AML-193 (cell line): ENCODE data around the gene PLIN3.
"Not testable (repeated sequence)": the region's sequence is repeated elsewhere in the genome, so short reads cannot be mapped to it uniquely, and the experiment has no call there.

Experiments used
- DNase-seq, 2 experiments: peaks; one replicate each; lab custom pipeline; 2025; lab: John Stamatoyannopoulos, UW

PLIN3 gene

GRCh38 chr19:4807188-4807587 is 60.3 kb downstream of the PLIN3 start:
- DNase-seq: peak; percentile 35 to 44

- no peak for DNase-seq
Measured at GRCh38 chr19:4806384-4806783, 61.1 kb downstream of the PLIN3 start.

GRCh38 chr19:4805140-4805539 is 62.3 kb downstream of the PLIN3 start:
- DNase-seq: not testable (repeated sequence)

- peak; percentile 25 to 40 for DNase-seq
Measured at GRCh38 chr19:4803736-4804695, 63.5 kb downstream of the PLIN3 start.

- DNase-seq: no peak
Measured at GRCh38 chr19:4802711-4803110, 64.8 kb downstream of the PLIN3 start.

- DNase-seq: no peak
Measured at GRCh38 chr19:4801085-4801619, 66.3 kb downstream of the PLIN3 start.

- DNase-seq: no peak
Measured at GRCh38 chr19:4800591-4801081, 66.8 kb downstream of the PLIN3 start.

GRCh38 chr19:4795400-4795799 is 72.1 kb downstream of the PLIN3 start:
- DNase-seq: no peak

GRCh38 chr19:4794971-4795370 is 72.5 kb downstream of the PLIN3 start:
- DNase-seq: no peak

GRCh38 chr19:4793278-4793677 is 74.2 kb downstream of the PLIN3 start:
- not testable (repeated sequence) for DNase-seq

- DNase-seq: not testable (repeated sequence)
Measured at GRCh38 chr19:4792866-4793195, 74.6 kb downstream of the PLIN3 start.

GRCh38 chr19:4792019-4792865 is 75.2 kb downstream of the PLIN3 start:
- DNase-seq: not testable (repeated sequence)

GRCh38 chr19:4791183-4792018 is 76.1 kb downstream of the PLIN3 start, which contains the start of gene FEM1A:
FEM1A (plus strand) TSS chr19:4791734; CDS start chr19:4791855, 121 bp downstream.
- DNase-seq: peak; percentile 99
